Endothelial cell of umbilical vein (primary cell): ENCODE measurements around the gene HOXC12. TPM values are rescaled to one million over a fixed set of nuclear protein-coding genes. Genes with fewer than 3 reads are reported as not detected.

Experiments
- BruUV-seq: library from RNA; stranded (reverse); fragments of 400-500 nt; replicated peaks from 2 replicates; lab custom pipeline; 2021; lab: Mats Ljungman, UMichigan
- CTCF ChIA-PET: fragments of 300-600, 350-600 bp; sonication (Branson Sonifier 250); formaldehyde crosslinking; loops from one replicate; lab custom pipeline; 2021; ENCODE audit warnings: antibody characterized with exemption, inconsistent platforms; lab: Charles Lee
- POLR2A ChIA-PET: fragments of 300-600, 350-600 bp; sonication (Branson Sonifier 250); formaldehyde crosslinking; loops from one replicate; lab custom pipeline; 2021; ENCODE audit warnings: antibody characterized with exemption, inconsistent platforms; lab: Charles Lee
- DNase-seq: peaks from one replicate; pipeline ENCODE4 v3.0.0-alpha.2; 2011; ENCODE audit warnings: low read depth, low spot score
- FAIRE-seq: peaks from 2 replicates; lab custom pipeline; 2011; peaks lifted over from hg19 to GRCh38; lab: Jason Lieb, UNC
- H2AFZ ChIP-seq: 2 replicates; pipeline ENCODE4 v1.6.0; 2012; ENCODE audit warnings: low read depth, low read length, control low read depth, inconsistent platforms
- H3K27ac ChIP-seq: 2 replicates; pipeline ENCODE4 v1.5.1; 2011; ENCODE audit warnings: low read depth, mild to moderate bottlenecking, control low read depth, low read length, moderate library complexity; ENCODE audit not compliant: insufficient read depth
- H3K27me3 ChIP-seq, 2 experiments: 2 replicates each; pipeline versions ENCODE4 v1.6.0 to v1.6.1; 2011; ENCODE audit warnings: low read length in 2 of 2, mixed read lengths in 1 of 2; ENCODE audit not compliant: control insufficient read depth in 2 of 2, insufficient read depth in 2 of 2
- H3K36me3 ChIP-seq, 2 experiments: 2 replicates in 1 of 2; 3 replicates in 1 of 2; pipeline ENCODE4 v1.5.1; 2011; ENCODE audit warnings: low read length in 2 of 2, mild to moderate bottlenecking in 1 of 2, moderate library complexity in 1 of 2; ENCODE audit not compliant: control insufficient read depth in 2 of 2, insufficient read depth in 2 of 2; ENCODE audit errors: extremely low read depth in 1 of 2
- H3K4me1 ChIP-seq: 3 replicates; pipeline ENCODE4 v1.5.1; 2011; ENCODE audit warnings: mild to moderate bottlenecking, low read length; ENCODE audit not compliant: control insufficient read depth, insufficient read depth; ENCODE audit errors: extremely low read depth
- H3K4me2 ChIP-seq: 2 replicates; pipeline ENCODE4 v1.6.1; 2011; ENCODE audit warnings: low read length, control low read depth, mixed read lengths; ENCODE audit not compliant: insufficient read depth
- H3K4me3 ChIP-seq, 3 experiments: fragments of 200-600 bp in 1 of 3; sonication (generic), shearing (Covaris generic) in 1 of 3; replicated peaks in 1 of 3; 2 replicates each; pipeline ENCODE4 v1.5.1; 2011 to 2016; ENCODE audit warnings: control low read depth in 3 of 3, low read length in 3 of 3, mild to moderate bottlenecking in 2 of 3, inconsistent platforms in 1 of 3, low read depth in 1 of 3, moderate library complexity in 1 of 3; ENCODE audit not compliant: insufficient read depth in 1 of 3
- H3K79me2 ChIP-seq: 2 replicates; pipeline ENCODE4 v1.6.0; 2012; ENCODE audit warnings: low read length, inconsistent platforms; ENCODE audit not compliant: control insufficient read depth, insufficient read depth
- H3K9ac ChIP-seq: replicated peaks from 2 replicates; pipeline ENCODE3; 2011; ENCODE audit warnings: low read length, control low read depth; ENCODE audit not compliant: insufficient read depth; ENCODE audit errors: extremely low read depth
- H3K9me1 ChIP-seq: replicated peaks from 3 replicates; pipeline ENCODE4 v1.6.0; 2011; ENCODE audit warnings: mild to moderate bottlenecking, low read length; ENCODE audit not compliant: control insufficient read depth, insufficient read depth; ENCODE audit errors: extremely low read depth
- H3K9me3 ChIP-seq: replicated peaks from 2 replicates; pipeline ENCODE4 v1.5.1; 2012; ENCODE audit warnings: low read length, inconsistent platforms; ENCODE audit not compliant: control insufficient read depth, insufficient read depth
- H4K20me1 ChIP-seq: replicated peaks from 2 replicates; pipeline ENCODE3; 2011; ENCODE audit warnings: mild to moderate bottlenecking, low read length; ENCODE audit not compliant: control insufficient read depth, insufficient read depth; ENCODE audit errors: extremely low read depth
- GATA2 ChIP-seq: IDR thresholded peaks from 2 replicates; pipeline ENCODE4 v1.7.0; 2011; ENCODE audit warnings: low read depth, mild to moderate bottlenecking, moderate library complexity, mixed read lengths, low read length; ENCODE audit not compliant: insufficient read length, insufficient read depth
- POLR2AphosphoS5 ChIP-seq: IDR thresholded peaks from 2 replicates; pipeline ENCODE4 v1.6.1; 2012; ENCODE audit warnings: low read depth, mild to moderate bottlenecking, control low read depth, low read length, moderate library complexity; ENCODE audit not compliant: insufficient read depth
- dilution Hi-C: fragments of 300-500 bp; cut with MboI; formaldehyde crosslinking; loops from one replicate; pipeline ENCODE4 v1.15.0; 2019; ENCODE audit warnings: low sequenced_read_pairs; ENCODE audit not compliant: extremely low pct_ligation_motif_present
- intact Hi-C: fragments of 100-400 bp; cut with micrococcal nuclease; formaldehyde crosslinking; loops from one replicate; pipeline ENCODE4 v1.10.0; 2022
- polyA plus RNA-seq, 4 experiments: library from polyadenylated mRNA; depleted of rRNA in 3 of 4; stranded (reverse) in 3 of 4; unstranded in 1 of 4; fragments of >200 nt; gene quantifications; 2 replicates each; pipeline versions ENCODE4 v1.2.1 to v1.2.3, GENCODE V29; 2011 to 2012; ENCODE audit warnings: missing spikeins in 1 of 4
- total RNA-seq: library from RNA; stranded (reverse); gene quantifications from 2 replicates; pipeline ENCODE4 v1.2.3, GENCODE V29; 2021

The HOXC12 gene
- total and polyA plus RNA-seq, 2 donors (not counting 3 experiments of a cell fraction or from before 2014, with no cell fraction given): not detected

GRCh38 chr12:54003625-54004024 lies 48.9 kb downstream of the HOXC12 start:
- Histone ChIP-seq H3K9me1 (no peaks in the 10 kb centered on the region), H2AFZ (no peak overlapping the region), H4K20me1 (no peaks in the 10 kb centered on the region), H3K36me3 (no peaks in the 10 kb centered on the region), H3K4me3 (no peak overlapping the region), H3K79me2 (no peaks in the 10 kb centered on the region), H3K9ac (no peak overlapping the region), H3K9me3 (no peaks in the 10 kb centered on the region), H3K27me3 (peaks cover 77 to 94% of the 10 kb centered on the region in 2 experiments), H3K27ac (no peak overlapping the region), H3K4me1 (no peaks in the 10 kb centered on the region), H3K4me2 (no peak overlapping the region)
- FAIRE-seq (no peak), DNase-seq (no peak)
- BruUV-seq: no TSS peak
- CTCF ChIA-PET: interaction anchor here (6.7 to 17.0 kb wide), 2 partner anchors 192 to 204 kb away, joined by 235 to 616 read pairs; partner anchors contain the start of gene SMUG1
- TF ChIP-seq POLR2AphosphoS5: no peak
- intact Hi-C loops (loop anchor here (10.0 kb wide), 1 partner anchor 361 kb away; the partner anchor contains the start of gene GPR84), dilution Hi-C loops (no loop called here)
- POLR2A ChIA-PET: no interaction called here

- Histone ChIP-seq H3K9ac (no peak overlapping the region), H4K20me1 (no peaks in the 10 kb centered on the region), H3K27ac (no peak overlapping the region), H3K79me2 (no peaks in the 10 kb centered on the region), H3K4me1 (no peaks in the 10 kb centered on the region), H3K9me1 (no peaks in the 10 kb centered on the region), H3K27me3 (peaks cover 74 to 89% of the 10 kb centered on the region in 2 experiments), H3K36me3 (no peaks in the 10 kb centered on the region), H3K4me3 (no peak overlapping the region), H3K9me3 (no peaks in the 10 kb centered on the region), H3K4me2 (no peak overlapping the region), H2AFZ (no peak overlapping the region)
- FAIRE-seq (no peak), DNase-seq (no peak)
- ChIA-PET POLR2A (no interaction called here), CTCF (interaction anchor here (6.7 to 17.0 kb wide), 2 partner anchors 192 to 204 kb away, joined by 235 to 616 read pairs; partner anchors contain the start of gene SMUG1)
- dilution Hi-C loops (no loop called here), intact Hi-C loops (loop anchor here (10.0 kb wide), 1 partner anchor 361 kb away; the partner anchor contains the start of gene GPR84)
- TF ChIP-seq GATA2: no peak
- no TSS peak for BruUV-seq
These were observed 49.5 kb downstream of the HOXC12 start for GRCh38 chr12:54004063-54004840.
